Upper lobe of left lung (tissue), 6 donors: ENCODE data around the gene C1QTNF12. TPM values are rescaled to one million over a fixed set of nuclear protein-coding genes. Genes with fewer than 3 reads are reported as not detected.

ENCODE experiments used
- ATAC-seq, 2 donors: fragments of 200-7000 bp; cut with Tn5 transposase; one replicate each; pipeline ENCODE4 v1.9.1; 2022; ENCODE audit warnings: mild to moderate bottlenecking in 2 of 2, moderate library complexity in 2 of 2; ENCODE audit not compliant: low FRiP score in 2 of 2
- DNase-seq, 2 donors: peaks; one replicate each; pipeline ENCODE4 v3.0.0-alpha.2; 2019 to 2020
- H3K27ac ChIP-seq, 4 donors: fragments of 200-600 bp; sonication (generic); one replicate each; pipeline ENCODE4 v1.5.1; 2016 to 2019
- H3K27me3 ChIP-seq, 4 donors: fragments of 200-600 bp; sonication (generic); one replicate each; pipeline ENCODE4 v1.5.1; 2017 to 2019
- H3K36me3 ChIP-seq, 4 donors: fragments of 200-600 bp; sonication (generic); one replicate each; pipeline ENCODE4 v1.5.1; 2016 to 2019
- H3K4me1 ChIP-seq, 4 donors: fragments of 200-600 bp; sonication (generic); one replicate each; pipeline ENCODE4 v1.5.1; 2018 to 2019
- H3K4me3 ChIP-seq, 4 donors: fragments of 200-600 bp; sonication (generic); one replicate each; pipeline ENCODE4 v1.5.1; 2017 to 2019; ENCODE audit warnings: mild to moderate bottlenecking in 2 of 4, moderate library complexity in 1 of 4
- H3K9me3 ChIP-seq, 4 donors: fragments of 200-600 bp; sonication (generic); one replicate each; pipeline ENCODE4 v1.5.1; 2018 to 2019
- EP300 ChIP-seq, 4 donors: sonication (generic); formaldehyde crosslinking; IDR thresholded peaks; one replicate each; pipeline ENCODE4 v1.5.1; 2017; ENCODE audit warnings: antibody characterized with exemption in 4 of 4, control low read depth in 2 of 4
- POLR2A ChIP-seq, 4 donors: fragments of 450-650 bp; IDR thresholded peaks; one replicate each; pipeline ENCODE4 v1.5.1; 2016 to 2017; ENCODE audit warnings: antibody characterized with exemption in 4 of 4, mild to moderate bottlenecking in 2 of 4
- POLR2AphosphoS5 ChIP-seq, 2 donors: sonication (generic); formaldehyde crosslinking; IDR thresholded peaks; one replicate each; pipeline ENCODE4 v1.5.1; 2017; ENCODE audit warnings: antibody characterized with exemption in 2 of 2
- WGBS, 2 donors: methylation state at CpG; one replicate each; pipeline ENCODE4 v1.1.5; 2017 to 2018; 5-methylcytosine and 5-hydroxymethylcytosine counted together
- total RNA-seq, 6 donors: library from RNA; depleted of rRNA in 4 of 6; stranded (reverse); fragments of >200 nt in 4 of 6; gene quantifications; one replicate each; pipeline versions ENCODE4 v1.1.0 to v1.2.1, GENCODE V29; 2016 to 2021
- TF ChIP-seq, protein P1 (sequence below), 6 experiments: fragments of 450-650 bp in 4 of 6; fragments of 200-600 bp in 2 of 6; sonication (generic) in 2 of 6; IDR thresholded peaks; one replicate each; pipeline ENCODE4 v1.5.1; 2016 to 2019; ENCODE audit warnings: antibody characterized with exemption in 6 of 6
- donor health status: DM: no; HTN: no; CAD: no; lungs with moderate emphysema.
- donor health status: DM: no; HTN: yes; CAD: no; lungs with severe emphysema.

C1QTNF12 gene
- total RNA-seq, 6 donors from 2014 or later, result 1.9 to 6.3 (median 2.8) TPM; not detected in 2

DNA sequence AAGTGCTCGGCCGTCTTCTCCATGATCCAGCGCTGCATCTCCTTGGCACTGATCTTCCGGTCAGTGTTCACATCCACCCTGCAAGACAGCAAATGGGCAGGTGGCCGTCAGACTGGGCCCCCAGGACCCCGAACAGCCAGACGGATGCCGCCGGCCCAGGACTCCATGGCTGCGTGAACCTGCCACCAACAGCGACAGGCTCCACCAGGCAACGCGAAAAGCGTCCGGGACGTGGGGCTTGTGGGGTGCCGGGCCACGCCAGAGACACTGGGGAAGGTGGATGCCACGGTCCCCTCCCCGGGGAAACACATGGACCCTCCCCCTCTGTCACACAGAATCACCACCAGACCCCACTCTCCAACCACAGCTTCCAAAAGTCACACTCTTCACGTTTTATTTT lies 22.6 kb downstream of the C1QTNF12 start:
- H3K27ac ChIP-seq, result no peak overlapping the region
- peaks cover 0 to 5% (median 0%) of the 10 kb centered on the region in 4 donors for H3K4me1 ChIP-seq
- no peak for ATAC-seq
- H3K9me3 ChIP-seq, result no peaks in the 10 kb centered on the region
- no peak overlapping the region for H3K4me3 ChIP-seq
- H3K27me3 ChIP-seq, result no peaks in the 10 kb centered on the region
- DNase-seq, result no peak
- WGBS, 2 donors, result 94 to 95% methylated on average over 10 to 21 of the region's 21 CpGs
- TF ChIP-seq POLR2A (IDR thresholded peaks at IDR 0.05), result no peak
- TF ChIP-seq POLR2AphosphoS5 (IDR thresholded peaks at IDR 0.05), result no peak
- TF ChIP-seq, protein P1, sequence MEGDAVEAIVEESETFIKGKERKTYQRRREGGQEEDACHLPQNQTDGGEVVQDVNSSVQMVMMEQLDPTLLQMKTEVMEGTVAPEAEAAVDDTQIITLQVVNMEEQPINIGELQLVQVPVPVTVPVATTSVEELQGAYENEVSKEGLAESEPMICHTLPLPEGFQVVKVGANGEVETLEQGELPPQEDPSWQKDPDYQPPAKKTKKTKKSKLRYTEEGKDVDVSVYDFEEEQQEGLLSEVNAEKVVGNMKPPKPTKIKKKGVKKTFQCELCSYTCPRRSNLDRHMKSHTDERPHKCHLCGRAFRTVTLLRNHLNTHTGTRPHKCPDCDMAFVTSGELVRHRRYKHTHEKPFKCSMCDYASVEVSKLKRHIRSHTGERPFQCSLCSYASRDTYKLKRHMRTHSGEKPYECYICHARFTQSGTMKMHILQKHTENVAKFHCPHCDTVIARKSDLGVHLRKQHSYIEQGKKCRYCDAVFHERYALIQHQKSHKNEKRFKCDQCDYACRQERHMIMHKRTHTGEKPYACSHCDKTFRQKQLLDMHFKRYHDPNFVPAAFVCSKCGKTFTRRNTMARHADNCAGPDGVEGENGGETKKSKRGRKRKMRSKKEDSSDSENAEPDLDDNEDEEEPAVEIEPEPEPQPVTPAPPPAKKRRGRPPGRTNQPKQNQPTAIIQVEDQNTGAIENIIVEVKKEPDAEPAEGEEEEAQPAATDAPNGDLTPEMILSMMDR (IDR thresholded peaks at IDR 0.05), result no peak
- no peak for TF ChIP-seq EP300 (IDR thresholded peaks at IDR 0.05)
- H3K36me3 ChIP-seq, result peaks cover 38 to 98% (median 84%) of the 10 kb centered on the region in 4 donors

DNA sequence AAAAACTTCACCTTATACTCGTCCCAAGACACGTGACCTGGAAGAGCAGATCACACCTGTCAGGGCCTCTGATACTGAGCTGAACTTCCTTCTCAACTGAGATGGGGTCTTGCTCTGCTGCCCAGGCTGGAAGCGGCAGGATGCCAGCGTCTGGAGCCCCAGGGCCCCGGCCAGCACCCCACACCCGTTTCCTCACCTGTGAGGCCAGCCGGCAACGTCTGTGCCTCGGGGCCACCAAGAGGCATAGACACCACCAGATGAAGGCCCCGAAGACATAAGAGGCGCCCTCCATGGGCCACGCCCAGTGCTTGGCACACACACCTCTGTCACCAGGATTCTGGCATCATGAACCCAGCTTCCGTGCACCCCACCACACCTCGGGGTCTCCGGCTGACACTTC lies 23.2 kb downstream of the C1QTNF12 start:
- Histone ChIP-seq H3K4me1 (peaks cover 0 to 5% (median 0%) of the 10 kb centered on the region in 4 donors), H3K4me3 (no peak overlapping the region), H3K27ac (no peak overlapping the region), H3K9me3 (no peaks in the 10 kb centered on the region), H3K36me3 (peaks cover 35 to 98% (median 85%) of the 10 kb centered on the region in 4 donors), H3K27me3 (no peaks in the 10 kb centered on the region)
- no peak for TF ChIP-seq POLR2A (IDR thresholded peaks at IDR 0.05)
- no peak for TF ChIP-seq EP300 (IDR thresholded peaks at IDR 0.05)
- TF ChIP-seq, protein P1 (IDR thresholded peaks at IDR 0.05), result no peak
- TF ChIP-seq POLR2AphosphoS5 (IDR thresholded peaks at IDR 0.05), result no peak
- DNase-seq (no peak), ATAC-seq (no peak)
- WGBS, 2 donors, result 92 to 97% methylated on average over 4 to 15 of the region's 15 CpGs

DNA sequence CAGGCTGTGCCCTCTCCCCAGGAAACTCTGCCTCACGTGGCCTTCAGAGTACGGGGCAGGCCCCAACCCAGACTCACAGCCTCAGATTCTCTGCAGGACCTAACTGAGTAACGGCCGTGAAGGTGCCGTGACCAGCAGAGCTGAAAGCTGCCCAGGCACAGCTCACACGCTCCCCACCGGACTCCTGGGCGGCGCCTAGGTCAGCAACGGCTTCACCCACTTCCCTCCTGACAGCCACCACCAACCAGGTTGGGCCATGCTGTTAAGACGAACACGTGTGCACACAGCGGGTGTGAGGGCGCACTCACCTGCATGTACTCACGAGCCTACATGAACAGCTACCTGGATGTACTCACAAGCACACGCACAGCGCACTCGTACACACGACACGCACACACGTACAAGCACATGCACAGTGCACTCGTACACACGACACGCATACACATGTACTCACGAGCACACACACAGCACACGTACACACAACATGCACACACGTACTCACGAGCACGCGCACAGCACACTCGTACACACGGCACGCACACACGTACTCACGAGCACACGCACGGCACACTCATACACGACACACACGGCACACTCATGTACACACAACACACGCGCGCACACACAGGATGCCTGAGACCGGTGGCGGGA lies 23.8 kb downstream of the C1QTNF12 start:
- DNase-seq, result no peak
- no peak overlapping the region for H3K27ac ChIP-seq

DNA sequence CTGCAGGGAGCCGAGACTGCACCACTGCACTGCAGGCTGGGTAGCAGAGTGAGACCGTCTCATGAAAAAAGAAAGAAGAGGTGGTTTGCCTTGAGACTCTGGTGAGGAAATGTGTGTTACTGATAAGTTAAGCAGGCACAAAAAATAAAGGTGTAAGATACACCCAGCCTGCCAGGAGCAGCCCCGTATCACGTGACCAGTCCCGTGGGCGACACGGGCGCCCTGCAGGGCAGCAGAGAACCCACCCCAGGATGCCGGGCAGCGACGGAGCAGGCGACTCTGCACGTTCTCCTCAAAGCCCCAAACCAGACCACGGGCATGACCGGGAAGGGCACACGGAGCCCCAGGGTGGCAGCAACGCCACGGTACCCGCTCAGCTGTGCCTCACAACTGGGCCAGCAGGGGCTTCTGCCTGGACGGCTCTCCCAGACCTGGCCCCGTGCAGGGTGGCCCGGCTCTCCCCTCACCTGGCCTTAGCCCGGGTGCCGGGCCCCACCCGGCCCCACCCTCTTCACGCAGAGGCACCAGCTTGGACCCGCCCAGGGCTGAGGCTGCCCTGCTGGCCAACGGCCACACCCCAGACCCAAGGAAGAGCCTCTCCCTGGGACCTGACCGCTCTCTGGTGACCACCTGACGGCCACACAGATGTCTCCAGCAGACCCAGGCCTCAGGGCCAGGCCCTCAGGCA lies 24.5 kb downstream of the C1QTNF12 start:
- Histone ChIP-seq H3K36me3 (peaks cover 37 to 97% (median 85%) of the 10 kb centered on the region in 4 donors), H3K9me3 (no peaks in the 10 kb centered on the region), H3K4me1 (peaks cover 0 to 5% (median 0%) of the 10 kb centered on the region in 4 donors), H3K27me3 (no peaks in the 10 kb centered on the region), H3K4me3 (no peak overlapping the region), H3K27ac (no peak overlapping the region)
- TF ChIP-seq POLR2AphosphoS5 (IDR thresholded peaks at IDR 0.05) (no peak), POLR2A (IDR thresholded peaks at IDR 0.05) (no peak), EP300 (IDR thresholded peaks at IDR 0.05) (no peak)
- TF ChIP-seq, protein P1 (IDR thresholded peaks at IDR 0.05), result no peak
- no peak for ATAC-seq
- 91 to 94% methylated on average over 4 to 21 of the region's 30 CpGs for WGBS, 2 donors
- DNase-seq, result no peak

More for the DNA sequence above, 23.8 kb downstream of the C1QTNF12 start:
- Histone ChIP-seq H3K4me3 (no peak overlapping the region), H3K4me1 (peaks cover 0 to 5% (median 0%) of the 10 kb centered on the region in 4 donors), H3K9me3 (no peaks in the 10 kb centered on the region), H3K27me3 (no peaks in the 10 kb centered on the region), H3K36me3 (peaks cover 33 to 98% (median 85%) of the 10 kb centered on the region in 4 donors)
- ATAC-seq, result no peak
- TF ChIP-seq POLR2A (IDR thresholded peaks at IDR 0.05) (no peak), EP300 (IDR thresholded peaks at IDR 0.05) (no peak), POLR2AphosphoS5 (IDR thresholded peaks at IDR 0.05) (no peak)
- TF ChIP-seq, protein P1 (IDR thresholded peaks at IDR 0.05), result no peak
- 98% methylated on average over 37 to 41 of the region's 44 CpGs for WGBS, 2 donors
